HG03280 (cell line): ENCODE data around the gene TCF12.

Experiments
- ATAC-seq: cut with Tn5 transposase; IDR thresholded peaks from one replicate; pipeline ENCODE4 v1.9.1; 2021; ENCODE audit warnings: mild to moderate bottlenecking, moderate library complexity; ENCODE audit not compliant: unreplicated experiment

The TCF12 gene

DNA sequence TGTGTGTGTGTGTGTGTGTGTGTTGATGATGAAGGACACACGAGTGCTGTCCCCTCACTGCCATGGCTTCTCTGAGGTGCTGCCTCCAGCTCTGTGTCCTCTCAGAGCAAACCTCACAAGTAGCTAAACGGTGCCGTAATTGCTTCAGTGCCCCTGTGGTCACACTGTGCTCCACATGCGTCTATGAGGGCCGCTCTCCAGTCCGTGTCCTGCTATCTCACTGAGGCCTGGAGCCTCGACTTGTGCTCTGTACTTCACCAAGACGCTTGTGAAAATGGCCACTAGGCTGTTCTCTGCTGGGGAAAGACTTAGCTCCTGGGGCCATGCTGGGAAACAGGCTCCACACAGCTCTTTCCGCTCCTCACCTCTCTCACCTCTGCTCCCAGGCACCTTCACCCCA is 392.4 kb downstream of the TCF12 start:
- ATAC-seq = no peak

DNA sequence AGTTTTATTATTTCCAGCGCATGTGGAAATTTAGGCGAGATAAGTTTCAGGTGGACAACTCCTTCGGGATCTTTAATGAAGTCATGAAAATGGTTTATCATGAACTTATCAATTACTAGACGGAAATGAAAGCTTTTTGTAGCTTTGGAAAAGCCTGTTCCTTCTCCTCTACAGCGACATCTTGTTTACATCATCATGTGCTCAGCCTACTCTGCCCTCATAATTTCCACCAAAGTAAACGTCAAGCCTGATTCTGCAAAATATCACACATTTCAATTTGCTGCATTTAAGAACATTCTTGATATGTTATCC is 393.5 kb downstream of the TCF12 start:
- ATAC-seq = no peak

DNA sequence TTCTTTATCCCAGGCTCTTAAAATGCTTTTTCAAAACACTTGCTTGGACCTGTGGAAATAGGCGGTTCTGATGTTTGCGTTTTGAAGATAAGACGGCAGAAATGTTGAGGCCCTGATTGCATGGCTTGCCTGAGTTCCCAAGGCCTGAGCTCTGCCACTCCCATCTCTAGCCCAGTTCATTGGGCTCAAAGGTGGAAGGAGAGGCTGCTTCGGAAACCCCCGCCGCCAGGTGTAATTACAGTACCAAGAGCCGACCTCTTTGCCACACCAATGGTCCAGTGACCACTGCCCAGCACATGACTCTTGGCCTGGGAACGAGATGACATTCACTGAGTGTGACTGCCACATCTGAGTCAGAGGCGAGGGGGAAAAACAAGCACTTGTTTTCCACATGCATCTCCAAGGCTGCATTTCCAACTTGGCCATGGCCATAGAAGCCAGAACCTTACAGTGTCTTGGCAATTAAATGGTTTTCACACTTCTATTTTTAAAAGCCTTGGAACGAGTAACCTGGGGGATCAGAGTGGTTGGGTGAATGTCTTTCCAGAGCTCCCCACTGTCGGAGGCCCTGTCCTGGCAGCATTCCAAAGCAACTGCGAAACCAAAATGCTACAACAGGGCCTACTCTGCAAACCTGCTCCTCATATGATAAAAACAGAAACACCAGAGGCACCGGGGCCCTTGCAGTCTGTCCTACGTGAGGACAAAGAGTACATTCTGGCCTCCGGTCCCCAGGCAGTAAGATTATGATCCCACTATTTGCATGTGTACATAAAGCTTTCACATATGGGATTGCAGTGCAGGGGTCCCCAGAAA is 394.1 kb downstream of the TCF12 start:
- ATAC-seq = no peak

DNA sequence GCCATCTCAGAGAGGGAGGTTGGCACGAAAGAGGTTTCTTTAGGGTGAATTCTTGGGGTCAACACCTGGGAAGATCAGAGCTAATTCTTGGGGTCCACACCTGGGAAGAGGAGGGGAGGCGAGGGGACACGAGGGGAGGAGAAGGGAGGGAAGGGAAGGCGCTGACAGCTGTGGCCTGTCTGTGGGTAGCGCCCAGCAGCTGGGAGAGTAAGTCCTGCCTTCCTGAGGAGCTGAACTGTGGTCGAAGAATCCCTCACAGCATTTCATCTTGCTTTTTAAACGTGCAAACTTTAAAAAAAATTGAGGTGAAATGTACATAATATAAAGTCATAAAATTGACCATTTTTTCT is 394.7 kb downstream of the TCF12 start:
- ATAC-seq = no peak

DNA sequence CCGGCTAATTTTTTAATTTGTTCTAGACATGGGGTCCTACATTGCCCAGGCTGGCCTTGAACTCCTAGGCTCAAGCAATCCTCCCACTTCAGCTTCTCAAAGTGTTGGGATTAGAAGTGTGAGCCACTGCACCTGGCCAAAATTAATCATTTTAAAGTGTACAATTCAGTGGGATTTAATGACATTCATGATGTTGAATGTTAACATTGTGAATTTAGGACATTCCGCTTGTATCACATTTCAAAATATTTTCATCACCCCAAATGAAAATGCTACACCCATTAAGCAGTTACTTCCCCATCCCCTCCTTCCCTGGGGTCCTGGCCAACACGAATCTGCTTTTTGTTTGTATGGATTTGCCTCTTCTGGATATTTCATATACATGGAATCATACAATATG is 395.8 kb downstream of the TCF12 start:
- ATAC-seq = no peak

DNA sequence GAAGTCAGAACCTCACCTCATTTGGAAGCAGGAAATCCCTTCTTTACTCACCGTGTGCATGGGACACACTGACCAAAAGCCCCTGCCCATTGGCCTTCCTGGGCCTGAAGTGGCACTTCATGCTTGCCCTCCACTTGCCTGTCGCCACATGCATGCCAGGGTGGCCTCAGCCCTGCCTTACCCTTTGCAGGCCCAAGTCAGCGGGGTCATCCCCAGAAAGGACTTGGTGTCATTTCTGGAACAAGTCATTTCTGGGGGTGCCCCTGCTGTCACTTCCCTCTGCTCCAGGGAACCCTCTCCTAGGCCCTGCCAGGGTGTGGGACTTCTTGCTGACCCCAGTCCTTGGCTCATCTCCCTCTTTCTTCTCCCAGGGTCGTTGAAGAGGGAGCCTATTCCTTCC is 398.0 kb downstream of the TCF12 start:
- ATAC-seq = no peak

DNA sequence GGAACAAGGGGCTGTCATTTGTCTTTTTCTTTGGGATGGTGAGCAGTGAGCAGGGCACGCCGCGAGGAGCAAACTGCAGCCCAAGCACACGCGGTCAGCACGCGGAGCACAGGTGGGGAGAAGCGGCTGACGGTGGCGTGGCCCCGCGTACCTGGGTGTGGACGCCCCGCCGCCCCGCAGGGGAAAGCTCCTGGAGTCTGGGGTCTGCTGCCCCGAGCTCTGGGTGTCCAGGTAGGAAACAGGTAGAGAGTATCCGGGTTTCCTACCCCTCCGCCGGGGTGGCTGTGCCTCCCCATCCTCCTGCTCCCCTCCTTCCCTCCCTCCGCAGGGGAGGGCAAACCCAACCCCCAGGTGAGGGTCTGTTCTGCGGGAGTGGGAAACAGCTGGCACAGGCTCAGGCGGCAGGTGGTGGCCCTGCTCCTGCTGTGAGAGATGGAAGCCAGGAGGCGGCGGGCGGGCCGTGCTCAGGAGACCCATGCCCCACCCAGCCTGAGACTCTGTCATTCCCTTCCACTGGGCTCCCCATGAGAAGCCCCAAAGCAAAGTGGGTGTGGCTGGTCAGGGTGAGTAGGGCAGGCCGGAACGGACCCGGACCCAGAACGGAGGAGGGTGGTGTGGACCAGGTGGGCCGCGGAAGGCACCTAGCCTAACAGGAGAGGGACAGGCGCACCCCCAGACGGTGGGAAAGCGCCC is 400.9 kb downstream of the TCF12 start:
- ATAC-seq = no peak

DNA sequence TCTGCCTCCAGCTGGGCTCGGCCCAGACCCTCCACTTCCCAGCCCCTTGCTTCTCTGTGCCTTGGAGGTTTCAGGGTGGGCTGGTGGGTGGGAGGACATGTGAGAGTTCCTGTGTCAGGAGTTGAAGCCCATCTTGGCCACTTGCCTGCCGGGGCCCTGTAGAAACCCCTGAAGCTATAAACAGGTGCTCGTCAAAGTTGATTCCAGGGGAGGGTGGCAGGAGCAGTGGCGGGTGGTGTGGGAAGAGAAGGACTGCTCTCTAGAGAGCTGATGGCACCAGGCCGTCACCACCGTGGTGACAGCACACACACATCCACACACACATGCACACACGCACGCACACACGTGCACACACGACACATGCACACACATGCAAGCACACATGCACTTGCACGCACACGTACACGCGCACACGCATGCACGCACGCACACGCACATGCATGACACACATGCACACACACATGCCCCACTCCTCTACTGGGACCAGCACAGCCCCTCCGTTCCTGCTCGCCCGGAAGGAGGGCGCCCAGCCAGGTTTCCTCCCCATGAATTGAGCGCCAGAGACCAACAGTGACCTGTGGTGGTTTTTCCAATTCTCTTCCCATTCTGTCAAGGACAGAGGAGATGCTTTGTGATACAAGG is 401.6 kb downstream of the TCF12 start:
- no peak for ATAC-seq

DNA sequence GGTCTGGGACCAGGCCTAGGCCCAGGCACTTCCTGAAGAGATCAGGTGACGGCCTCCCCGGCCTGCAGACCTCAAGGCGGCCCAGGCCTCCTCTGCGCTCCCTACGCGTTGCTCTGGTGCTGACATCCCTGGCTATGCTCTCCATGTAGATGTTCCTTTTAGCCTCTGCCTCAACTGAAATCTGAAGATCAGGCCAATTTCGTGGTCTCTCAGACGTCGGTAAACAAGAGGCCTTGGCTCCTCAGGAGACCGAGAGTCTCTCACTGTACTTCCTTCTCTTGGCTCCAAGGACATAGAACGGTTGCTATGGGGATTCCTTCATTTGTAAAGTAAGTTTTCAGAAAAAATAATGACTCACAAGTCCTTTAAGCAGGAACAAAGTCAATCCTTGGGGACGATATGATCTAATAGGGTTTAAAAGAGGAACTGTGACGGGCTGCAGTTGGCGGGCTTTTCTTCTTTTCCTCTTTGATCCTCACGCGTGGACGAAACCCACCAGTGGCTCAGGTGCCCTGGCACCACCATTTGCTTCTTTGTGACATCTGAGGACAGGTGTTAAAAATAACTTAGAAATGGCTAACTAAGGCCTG is 402.3 kb downstream of the TCF12 start:
- no peak for ATAC-seq

DNA sequence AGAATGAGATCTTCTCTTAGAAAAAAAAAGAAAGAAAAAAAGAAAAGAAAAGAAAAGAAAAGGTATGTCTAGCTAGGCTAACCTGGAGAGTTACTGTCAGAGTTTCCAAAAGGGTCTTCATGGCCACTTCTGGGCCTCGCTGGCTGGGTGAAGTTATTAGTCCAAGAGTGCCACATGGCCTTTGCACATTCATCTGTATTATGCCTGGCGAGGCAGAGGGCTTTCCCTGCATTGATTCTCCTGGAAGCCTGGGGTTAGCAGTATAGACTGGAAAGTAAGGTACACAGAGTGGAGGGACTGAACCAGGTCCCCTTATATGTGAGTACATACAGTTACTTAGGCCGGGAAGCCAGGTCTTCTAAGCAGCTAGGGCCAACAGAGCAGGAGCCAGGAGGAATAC is 403.0 kb downstream of the TCF12 start:
- ATAC-seq = no peak

DNA sequence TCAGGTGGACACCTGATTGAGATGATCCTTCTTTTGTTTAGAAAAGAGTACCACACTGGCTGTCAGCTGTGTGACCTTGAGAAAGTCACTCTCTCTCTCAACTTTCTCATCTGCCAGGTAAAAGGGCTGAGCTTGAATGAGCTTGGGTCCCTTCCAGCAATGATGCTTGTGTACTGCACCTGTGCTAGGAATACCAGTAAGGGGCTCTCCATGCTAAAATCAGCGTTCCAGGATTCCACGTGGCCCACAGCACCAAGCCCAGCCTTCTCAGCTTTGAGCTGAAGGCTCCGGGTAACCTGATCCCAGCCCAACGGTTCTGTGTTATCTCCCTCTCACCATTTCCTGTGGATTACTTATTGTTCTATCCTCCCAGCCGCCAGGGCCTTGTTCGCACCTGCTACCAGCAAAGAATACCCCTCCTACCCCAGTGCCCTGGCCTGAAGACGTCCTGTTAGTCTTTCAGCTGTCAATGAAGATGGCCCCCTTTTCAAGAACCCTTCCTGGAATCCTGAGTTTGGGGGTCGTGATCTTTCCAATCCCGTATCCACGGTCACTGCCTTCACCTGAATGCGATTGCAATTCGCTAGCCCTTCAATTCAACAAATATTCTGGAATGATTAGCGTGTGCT is 403.6 kb downstream of the TCF12 start:
- no peak for ATAC-seq

DNA sequence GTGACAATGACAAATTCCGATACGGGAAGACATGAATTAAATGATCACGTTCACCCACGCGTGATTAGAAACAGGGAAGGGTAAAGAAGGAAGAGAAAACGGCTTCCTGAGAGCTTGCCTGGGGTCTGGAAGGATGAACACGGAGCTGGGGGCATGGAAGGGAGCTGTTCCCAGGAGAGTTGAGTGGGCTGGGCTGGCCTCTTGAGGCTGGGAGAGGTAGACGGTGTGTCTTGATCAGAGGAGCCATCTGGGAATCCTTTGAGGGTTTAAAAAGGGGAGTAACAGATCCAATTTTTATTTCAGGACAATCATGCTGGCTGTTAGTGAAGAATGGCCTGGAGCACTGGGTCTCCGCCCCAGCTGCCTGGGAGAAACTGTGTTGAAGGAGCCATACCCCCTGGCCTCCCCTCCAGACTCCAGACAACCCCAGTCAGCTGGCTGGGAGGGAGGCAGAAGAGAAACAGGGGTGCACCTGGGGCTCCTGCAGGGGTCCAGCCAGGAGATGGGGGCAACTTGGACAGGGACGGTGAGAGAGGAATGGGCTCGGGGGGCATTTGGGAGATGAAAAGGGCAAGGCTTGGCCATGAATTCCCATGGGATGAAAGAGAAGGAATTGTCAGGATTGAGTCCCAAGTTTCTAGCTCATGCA is 404.3 kb downstream of the TCF12 start:
- ATAC-seq = no peak

DNA sequence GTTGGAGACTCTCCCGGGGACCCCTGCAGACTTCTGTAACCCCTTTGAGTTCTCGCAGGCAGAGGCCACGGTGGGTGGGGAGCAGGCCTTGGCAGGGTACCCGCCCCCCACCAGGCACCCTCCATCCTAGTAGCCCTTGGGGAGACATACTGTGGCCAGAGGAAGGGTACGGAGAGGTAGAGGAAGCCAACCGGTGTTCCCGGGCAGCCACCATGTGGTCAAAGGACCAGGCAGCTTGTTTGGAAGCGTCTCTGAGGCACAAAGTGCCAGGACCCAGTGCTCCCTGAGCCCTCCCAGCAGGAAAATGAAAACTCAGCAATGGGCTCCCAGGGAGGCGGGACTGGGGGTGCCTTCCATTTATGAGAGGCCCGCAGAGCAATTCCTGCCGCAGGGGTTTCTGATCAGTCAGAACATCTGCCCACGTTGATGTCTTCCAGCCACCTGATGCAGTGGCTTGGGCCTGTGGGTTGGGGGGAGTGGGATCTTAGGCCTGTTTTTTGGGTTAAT is 404.9 kb downstream of the TCF12 start:
- ATAC-seq = no peak

DNA sequence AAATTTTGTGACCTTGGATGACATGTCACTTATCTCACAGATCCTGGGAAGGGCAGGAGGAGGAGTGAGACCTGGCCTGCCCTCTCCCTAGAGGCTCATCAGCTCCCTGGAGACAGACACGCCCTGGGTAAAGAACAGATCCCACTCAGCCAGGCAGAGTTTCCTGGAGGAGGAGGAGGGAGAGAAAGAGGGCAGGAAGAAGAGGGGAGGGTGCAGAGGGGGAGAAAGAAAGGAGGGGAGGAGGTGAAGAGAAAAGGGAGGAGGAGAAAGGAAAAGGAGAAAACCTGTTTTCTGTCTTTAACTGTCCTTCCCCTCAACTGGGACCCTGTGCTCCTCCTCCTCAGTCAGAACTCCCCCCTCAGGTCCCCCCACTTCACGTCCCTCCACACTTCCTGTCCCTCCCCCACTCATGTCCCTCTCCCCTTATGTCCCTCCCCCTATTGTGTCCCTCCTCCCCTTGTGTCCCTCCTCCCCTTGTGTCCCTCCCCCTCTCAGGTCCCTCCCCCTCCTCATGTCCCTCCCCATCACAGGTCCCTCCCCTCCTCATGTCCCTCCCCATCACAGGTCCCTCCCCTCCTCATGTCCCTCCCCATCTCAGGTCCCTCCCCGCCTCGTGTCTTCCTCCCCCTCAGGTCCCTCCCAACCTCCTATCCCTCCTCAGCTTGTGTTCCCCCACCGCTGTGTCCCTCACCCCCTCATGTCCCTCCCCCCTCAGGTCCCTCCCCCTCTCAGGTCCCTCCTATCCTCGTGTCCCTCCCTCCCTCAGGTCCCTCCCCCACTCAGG is 405.6 kb downstream of the TCF12 start:
- ATAC-seq = no peak

DNA sequence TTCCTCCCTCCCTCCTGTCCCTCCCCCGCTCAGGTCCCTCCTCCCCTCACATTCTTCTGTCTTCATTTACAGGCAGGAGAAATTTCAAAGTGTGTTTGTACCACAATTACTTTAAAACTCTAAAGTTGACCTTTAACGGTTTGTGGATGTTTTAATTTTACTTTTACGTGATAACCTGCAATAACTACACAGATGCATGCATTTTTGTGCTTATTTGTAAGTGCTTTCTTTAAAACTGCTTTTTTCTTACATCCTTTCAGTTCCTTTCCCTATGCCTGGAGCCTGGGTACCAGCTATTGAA is 406.1 kb downstream of the TCF12 start:
- ATAC-seq = no peak

DNA sequence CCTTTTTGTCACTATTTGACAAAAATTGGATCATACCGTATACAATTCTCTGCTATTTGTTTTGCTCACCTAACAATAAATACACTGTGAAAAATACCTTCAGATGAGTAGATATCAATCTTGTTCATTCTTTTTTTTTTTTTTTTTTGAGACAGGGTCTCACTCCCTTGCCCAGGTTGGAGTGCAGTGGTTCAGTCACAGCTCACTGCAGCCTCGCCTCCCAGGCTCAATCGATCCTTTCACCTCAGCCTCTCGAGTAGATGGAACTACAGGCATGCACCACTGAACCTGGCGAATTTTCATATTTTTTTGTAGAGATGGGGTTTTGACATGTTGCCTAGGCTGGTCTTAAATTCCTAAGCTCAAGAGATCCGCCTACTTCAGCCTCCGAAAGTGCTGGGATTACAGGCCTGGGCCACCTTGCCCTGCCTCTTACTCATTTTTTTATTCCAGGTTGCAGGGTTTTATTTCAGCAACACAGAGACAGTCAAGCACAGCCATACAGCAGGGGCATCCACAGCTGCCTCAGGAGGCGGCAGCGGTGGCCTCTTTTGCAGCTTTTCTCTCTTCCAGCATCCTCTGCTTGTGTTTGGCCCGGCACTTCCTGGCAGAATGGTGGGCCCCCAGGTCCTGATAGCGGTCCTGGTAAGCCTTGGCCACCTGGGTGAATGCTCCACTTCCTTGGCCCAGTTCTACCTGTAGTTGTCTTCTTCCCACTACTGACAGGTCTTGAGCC is 406.7 kb downstream of the TCF12 start:
- no peak for ATAC-seq

DNA sequence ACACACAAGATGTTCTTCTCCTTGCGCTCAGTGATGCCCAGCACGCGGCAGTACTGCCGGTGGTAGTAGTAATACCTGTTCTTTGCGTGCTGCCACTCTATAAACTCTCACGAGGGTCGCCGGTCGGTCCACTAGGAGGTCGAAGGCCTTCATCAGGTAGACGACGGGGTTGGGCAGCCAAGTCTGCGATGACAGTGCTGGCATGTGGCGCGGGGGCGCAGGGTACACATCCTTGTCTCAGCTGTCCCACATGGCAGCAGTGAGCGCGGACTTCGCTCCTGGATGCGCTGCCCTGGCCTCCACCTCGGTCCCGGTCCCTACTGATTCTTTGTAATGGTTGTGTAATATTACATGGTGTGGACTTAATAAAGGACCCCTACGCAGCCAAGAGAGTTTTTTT is 407.8 kb downstream of the TCF12 start:
- ATAC-seq = no peak

DNA sequence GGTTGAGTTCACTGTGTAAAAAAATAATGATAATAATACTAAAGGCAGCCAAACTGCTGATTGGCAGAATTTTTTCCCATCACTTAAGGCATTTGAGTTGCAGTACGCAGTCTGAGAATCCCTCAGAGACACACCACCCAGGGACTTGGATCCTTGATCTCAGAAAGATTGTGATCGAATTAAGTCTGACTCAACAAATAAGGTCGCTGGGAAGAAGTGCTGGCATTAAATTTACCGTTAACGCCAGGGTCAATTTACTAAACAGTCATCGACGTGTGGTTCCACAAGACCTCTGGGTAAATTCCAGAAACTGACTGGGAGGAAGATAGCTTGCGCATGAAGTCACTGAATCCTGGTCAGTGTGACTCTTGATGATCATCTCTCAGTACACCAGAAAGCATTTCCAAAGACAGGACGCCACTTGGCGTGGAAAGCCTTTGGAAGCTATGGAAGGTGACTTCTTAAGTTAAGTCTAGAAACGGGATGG is 409.6 kb downstream of the TCF12 start:
- no peak for ATAC-seq

DNA sequence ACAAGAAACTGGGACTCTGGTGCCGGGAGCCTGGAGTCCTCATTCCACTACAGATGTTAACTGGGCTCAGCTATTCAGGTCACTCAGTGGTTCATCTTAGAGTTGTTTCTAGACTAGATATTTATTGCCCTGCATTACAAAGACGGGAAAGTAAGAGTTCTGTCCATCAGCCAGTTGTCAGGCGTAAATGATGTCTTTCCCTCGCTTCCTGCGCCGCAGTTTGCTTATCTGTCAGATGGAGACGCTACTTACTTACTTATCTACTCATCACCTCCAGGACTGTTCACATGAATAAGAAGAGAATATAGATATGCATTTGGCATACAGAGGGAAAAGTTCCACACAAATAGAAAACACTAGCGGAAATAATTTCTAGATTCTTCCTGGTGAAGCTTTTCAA is 410.0 kb downstream of the TCF12 start:
- no peak for ATAC-seq
